ENCODE results near the gene ZNF92.

- TF ChIP-seq, protein P1, sequence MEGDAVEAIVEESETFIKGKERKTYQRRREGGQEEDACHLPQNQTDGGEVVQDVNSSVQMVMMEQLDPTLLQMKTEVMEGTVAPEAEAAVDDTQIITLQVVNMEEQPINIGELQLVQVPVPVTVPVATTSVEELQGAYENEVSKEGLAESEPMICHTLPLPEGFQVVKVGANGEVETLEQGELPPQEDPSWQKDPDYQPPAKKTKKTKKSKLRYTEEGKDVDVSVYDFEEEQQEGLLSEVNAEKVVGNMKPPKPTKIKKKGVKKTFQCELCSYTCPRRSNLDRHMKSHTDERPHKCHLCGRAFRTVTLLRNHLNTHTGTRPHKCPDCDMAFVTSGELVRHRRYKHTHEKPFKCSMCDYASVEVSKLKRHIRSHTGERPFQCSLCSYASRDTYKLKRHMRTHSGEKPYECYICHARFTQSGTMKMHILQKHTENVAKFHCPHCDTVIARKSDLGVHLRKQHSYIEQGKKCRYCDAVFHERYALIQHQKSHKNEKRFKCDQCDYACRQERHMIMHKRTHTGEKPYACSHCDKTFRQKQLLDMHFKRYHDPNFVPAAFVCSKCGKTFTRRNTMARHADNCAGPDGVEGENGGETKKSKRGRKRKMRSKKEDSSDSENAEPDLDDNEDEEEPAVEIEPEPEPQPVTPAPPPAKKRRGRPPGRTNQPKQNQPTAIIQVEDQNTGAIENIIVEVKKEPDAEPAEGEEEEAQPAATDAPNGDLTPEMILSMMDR (IDR thresholded peaks at IDR 0.05): no peak
- TF ChIP-seq, protein P2, sequence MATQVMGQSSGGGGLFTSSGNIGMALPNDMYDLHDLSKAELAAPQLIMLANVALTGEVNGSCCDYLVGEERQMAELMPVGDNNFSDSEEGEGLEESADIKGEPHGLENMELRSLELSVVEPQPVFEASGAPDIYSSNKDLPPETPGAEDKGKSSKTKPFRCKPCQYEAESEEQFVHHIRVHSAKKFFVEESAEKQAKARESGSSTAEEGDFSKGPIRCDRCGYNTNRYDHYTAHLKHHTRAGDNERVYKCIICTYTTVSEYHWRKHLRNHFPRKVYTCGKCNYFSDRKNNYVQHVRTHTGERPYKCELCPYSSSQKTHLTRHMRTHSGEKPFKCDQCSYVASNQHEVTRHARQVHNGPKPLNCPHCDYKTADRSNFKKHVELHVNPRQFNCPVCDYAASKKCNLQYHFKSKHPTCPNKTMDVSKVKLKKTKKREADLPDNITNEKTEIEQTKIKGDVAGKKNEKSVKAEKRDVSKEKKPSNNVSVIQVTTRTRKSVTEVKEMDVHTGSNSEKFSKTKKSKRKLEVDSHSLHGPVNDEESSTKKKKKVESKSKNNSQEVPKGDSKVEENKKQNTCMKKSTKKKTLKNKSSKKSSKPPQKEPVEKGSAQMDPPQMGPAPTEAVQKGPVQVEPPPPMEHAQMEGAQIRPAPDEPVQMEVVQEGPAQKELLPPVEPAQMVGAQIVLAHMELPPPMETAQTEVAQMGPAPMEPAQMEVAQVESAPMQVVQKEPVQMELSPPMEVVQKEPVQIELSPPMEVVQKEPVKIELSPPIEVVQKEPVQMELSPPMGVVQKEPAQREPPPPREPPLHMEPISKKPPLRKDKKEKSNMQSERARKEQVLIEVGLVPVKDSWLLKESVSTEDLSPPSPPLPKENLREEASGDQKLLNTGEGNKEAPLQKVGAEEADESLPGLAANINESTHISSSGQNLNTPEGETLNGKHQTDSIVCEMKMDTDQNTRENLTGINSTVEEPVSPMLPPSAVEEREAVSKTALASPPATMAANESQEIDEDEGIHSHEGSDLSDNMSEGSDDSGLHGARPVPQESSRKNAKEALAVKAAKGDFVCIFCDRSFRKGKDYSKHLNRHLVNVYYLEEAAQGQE (IDR thresholded peaks at IDR 0.05; ENCODE audit: low read depth, low read length): no peak
- TF ChIP-seq RFX5 (IDR thresholded peaks at IDR 0.05; ENCODE audit: low read length): no peak
- TF ChIP-seq TEAD4 (IDR thresholded peaks at IDR 0.05; ENCODE audit: borderline replicate concordance, insufficient read depth): no peak
- TF ChIP-seq EP300 (IDR thresholded peaks at IDR 0.05; ENCODE audit: borderline replicate concordance in 1 of 2, low read depth in 1 of 2, low read length in 1 of 2): no peak
- TF ChIP-seq RAD21 (IDR thresholded peaks at IDR 0.05; ENCODE audit: low read length): no peak
- TF ChIP-seq POLR2AphosphoS5 (IDR thresholded peaks at IDR 0.05; ENCODE audit: low read depth, low read length): no peak
- no peak for TF ChIP-seq JUND (IDR thresholded peaks at IDR 0.05)
- TF ChIP-seq TAF1 (IDR thresholded peaks at IDR 0.05; ENCODE audit: borderline replicate concordance, low read depth, low read length): no peak
Measured at GRCh38 chr7:65429642-65430343, 56.1 kb downstream of the ZNF92 start.
